GM12874 (cell line): Measurements from ENCODE around the gene PRR5.

Experiments
- TF ChIP-seq, protein P1 (sequence below): IDR thresholded peaks from 2 replicates; pipeline ENCODE4 v1.5.1; 2011; ENCODE audit warnings: low read depth, mild to moderate bottlenecking, control low read depth, low read length, moderate library complexity; ENCODE audit not compliant: insufficient read depth

PRR5 gene

DNA sequence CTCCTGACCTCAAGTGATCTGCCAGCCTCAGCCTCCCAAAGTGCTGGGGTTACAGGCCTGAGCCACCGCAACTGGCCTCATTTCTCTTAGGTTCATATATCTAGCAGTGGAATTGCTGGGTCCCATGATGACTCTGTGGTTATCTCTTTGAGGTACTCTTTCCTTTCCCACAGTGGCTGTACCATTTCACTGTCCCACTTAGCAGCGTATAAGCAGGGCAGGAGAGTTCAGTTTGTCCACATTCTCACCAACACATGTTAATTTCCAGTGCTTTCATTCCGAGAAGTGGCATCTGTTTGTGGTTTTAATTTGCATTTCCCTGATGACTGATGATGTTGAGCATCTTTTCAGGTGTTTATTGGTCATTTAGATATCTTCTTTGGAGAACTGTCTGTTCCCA lies 16.4 kb downstream of the PRR5 start:
- TF ChIP-seq, protein P1, sequence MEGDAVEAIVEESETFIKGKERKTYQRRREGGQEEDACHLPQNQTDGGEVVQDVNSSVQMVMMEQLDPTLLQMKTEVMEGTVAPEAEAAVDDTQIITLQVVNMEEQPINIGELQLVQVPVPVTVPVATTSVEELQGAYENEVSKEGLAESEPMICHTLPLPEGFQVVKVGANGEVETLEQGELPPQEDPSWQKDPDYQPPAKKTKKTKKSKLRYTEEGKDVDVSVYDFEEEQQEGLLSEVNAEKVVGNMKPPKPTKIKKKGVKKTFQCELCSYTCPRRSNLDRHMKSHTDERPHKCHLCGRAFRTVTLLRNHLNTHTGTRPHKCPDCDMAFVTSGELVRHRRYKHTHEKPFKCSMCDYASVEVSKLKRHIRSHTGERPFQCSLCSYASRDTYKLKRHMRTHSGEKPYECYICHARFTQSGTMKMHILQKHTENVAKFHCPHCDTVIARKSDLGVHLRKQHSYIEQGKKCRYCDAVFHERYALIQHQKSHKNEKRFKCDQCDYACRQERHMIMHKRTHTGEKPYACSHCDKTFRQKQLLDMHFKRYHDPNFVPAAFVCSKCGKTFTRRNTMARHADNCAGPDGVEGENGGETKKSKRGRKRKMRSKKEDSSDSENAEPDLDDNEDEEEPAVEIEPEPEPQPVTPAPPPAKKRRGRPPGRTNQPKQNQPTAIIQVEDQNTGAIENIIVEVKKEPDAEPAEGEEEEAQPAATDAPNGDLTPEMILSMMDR = no peak

DNA sequence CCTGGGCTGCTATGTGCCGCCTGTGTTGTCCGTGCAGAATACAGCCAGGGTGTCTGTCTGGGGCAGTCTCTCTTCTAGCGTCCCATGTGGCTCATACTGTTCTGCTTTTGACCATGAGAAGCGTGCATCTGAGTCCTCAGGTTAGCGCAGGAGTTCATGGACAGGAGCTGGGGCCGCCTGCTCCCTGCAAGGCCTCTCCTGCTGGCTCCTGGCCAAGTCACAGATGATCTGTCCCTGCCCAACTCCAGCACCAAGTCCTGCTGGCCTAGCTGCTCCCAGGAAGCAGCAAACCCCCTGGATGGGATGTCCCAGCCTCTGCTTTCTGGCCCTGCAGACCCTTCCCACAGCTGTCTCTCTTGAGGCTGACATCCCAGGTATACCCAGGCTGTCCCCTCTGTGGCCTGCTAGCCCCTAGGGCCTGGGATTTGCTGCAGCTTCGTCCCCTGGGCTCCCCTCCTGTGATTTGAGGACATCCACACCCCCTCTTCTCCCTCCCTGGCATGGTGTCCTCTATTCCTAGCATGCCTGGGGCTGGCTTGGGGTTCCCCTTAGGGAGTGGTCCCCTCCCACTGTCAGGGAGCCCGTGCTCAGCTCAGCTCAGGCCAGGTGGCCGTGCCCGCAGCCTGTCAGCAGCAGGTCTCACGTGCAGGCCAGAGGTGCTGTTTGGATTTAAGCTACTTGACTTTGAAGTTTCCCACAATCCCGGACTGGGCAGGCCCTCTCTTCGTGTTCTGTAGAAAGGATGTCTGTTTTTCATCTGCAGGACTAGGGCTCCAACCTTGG lies 17.8 kb downstream of the PRR5 start:
- TF ChIP-seq, protein P1 = no peak

DNA sequence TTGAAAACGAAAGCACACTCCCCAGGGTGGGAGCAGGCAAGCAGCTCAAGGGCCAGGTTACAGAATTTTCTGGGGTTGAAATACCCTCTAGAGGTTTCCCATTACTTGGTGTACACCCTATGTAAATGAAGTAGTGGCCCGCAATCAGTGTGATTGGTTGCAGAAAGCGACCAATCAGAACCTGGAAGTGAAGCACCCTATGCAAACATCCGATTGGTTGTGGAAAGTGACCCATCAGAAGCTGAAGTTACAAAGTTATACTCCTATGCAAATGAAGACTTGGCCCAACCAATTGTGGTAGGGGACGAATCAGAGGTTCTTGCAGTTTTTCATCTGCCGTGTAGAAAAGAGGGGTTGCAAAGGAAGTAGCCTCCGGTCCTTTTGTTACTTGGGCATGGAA lies 19.2 kb downstream of the PRR5 start:
- TF ChIP-seq, protein P1 = no peak

GRCh38 chr22:44722611-44723010 lies 20.6 kb downstream of the PRR5 start:
- TF ChIP-seq, protein P1 = no peak

DNA sequence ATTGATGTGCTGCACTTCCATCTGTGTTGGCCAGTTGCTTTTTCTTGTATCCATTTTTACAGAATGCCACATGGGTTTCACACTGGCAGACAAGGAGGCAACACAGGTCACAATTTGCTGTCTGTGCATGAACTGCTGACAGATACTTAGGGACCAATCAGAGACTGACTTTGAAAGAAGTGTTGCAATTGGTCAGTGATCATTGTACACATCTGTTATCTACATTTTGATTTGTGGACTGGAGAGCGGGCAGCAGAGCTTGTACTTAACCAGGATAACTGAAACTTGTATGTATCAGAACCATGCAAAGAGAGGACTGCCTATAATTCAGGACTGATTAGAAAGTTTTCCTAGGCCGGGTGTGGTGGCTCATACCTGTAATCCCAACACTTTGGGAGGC lies 21.8 kb downstream of the PRR5 start:
- TF ChIP-seq, protein P1 = no peak

GRCh38 chr22:44724416-44724815 lies 22.4 kb downstream of the PRR5 start:
- TF ChIP-seq, protein P1 = no peak

GRCh38 chr22:44724859-44725258 lies 22.9 kb downstream of the PRR5 start:
- TF ChIP-seq, protein P1 = no peak
